ENCODE measurements around the gene ATXN1.
A peak's percentile ranks its signal among the peaks of the same experiment; 100 is the strongest.

ATXN1 gene

GRCh38 chr6:16742116-16742515, 19.1 kb downstream of the ATXN1 start:
- no peak for DNase-seq

DNA sequence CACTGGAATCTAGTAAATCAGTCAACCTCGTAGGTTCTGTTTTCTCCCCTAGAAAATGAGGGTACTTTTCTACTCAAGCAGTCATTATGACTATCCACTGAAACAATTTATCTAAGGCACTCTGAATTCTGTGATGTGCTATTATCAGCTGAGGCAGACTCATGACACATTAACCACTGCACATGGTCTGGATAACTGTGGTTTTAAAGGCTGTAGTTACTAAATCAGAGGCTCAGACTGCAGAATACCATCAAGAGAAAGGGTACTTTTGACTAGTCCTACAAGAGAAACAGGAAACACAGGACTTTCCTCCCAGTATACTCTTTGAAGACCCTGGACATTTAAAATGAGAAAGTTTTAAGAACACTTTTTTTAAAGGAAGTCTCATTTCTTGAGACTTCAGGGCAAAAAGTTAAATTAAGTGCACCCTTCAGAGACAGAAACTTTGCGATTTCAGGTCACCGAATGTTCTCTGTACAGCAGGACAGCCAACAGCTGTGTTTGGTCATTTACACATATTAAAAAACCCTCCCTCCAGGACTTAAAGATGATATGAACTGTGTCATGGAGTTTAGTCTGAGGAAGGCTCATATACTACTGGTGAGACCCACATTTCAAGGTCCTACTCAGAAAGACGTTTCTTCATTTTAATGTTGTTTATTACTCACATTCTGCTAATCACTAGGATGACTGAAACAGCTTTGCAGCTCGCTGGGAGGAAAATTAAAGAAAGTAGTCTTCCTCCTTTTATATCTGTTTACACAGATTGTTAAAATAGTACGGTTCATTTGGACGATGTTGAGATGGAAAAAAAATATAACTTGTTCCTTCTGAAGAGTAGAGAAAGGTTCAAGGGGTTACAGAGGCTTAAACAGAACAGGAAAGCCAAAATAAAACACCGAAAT, 19.9 kb downstream of the ATXN1 start:
- peak in 1 of 2 donors; percentile 43 for DNase-seq

- no peak for DNase-seq
These were observed 21.2 kb downstream of the ATXN1 start for GRCh38 chr6:16740097-16740496.

- DNase-seq = no peak
These were observed 21.9 kb downstream of the ATXN1 start for GRCh38 chr6:16739329-16739801.

DNA sequence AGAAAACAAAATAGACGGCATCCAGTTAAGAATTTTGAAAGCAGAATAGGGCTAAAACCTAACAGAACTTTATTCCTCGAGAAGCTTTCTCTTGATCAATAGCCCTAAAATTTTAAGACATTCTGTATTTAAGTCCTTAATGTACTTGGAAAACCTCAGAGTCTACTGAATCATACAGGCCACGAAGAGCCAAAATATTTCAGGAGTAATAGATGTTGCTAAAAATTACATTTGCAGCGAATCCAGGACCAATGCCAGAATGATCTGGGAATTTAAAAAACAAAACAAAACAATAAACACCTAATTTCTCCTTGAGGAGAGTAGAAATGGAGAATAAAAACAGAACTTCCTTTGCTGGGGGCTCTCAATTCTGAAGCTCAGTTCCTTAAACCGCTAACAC, 23.3 kb downstream of the ATXN1 start:
- no peak for DNase-seq

DNA sequence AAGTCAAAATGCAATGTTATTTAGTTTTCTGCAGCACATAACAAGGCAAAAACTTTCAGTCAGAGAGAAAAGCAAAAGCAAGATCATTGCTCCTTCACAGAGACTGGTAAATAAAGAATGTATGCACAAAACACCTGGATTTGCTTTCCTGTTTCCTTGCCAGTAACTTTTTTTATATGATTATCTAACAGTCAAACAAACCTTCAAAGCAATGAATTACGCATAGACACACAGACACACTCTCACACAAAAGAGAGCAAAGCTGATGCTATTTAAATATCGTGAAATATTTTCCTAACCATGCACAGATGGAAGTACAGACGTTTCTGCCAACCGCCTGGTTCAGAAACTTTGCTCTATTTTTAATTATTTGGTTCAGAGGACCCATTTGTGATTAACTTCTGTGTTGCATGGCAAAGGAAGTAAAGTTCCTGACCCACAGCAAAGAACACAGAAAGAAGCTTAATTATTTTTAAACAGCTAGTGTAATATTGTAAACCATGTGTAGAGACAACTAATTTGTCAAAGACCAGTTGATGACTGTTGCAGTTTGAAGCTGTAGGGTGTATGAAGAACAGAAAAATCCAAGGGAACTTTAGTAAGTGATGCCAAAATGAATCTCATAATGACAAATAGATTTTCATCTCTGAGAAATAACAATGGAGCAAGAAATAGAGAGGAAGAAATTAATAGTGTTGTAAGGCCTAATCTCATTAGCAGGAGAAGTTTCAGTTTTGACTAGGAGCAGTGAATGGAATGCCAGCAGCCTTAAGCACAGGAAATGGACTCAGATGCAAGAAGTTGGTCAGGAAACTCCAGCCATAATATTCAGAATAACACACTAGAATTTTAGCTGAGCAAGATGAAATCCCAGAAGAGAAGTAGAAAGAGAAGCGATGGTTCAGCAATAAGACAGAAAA, 24.1 kb downstream of the ATXN1 start:
- DNase-seq = no peak

- DNase-seq = no peak
These were observed 26.2 kb downstream of the ATXN1 start for GRCh38 chr6:16735014-16735413.

- DNase-seq = no peak
These were observed 28.2 kb downstream of the ATXN1 start for GRCh38 chr6:16733085-16733484.

DNA sequence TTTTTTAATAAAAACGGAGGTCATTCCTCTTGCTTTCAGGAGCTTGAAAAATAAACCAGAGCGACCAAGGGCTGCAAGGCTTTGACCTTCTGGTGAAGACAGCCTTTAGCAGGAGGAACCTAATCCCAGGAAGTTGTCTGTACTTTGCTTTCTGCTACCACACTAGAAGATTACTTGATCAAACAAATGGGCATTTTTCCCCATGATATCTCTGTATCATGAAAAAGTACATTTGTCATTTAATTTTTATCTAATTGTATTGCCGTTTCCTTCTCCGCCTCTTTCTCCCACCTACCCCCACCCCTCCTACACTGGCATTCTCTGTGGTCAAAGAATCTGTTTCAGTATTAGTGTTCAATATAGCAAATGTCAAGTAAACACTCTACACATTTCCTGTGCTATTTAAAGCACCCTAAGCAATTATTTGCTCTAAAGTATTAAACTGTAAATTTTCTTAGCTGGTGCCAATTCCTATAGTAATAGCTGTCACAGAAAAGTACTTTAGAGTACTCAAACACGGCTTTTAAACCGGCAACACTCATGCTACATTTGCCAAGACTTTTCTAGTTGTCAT, 29.7 kb downstream of the ATXN1 start:
- peak in 1 of 2 donors; percentile 64 for DNase-seq

DNA sequence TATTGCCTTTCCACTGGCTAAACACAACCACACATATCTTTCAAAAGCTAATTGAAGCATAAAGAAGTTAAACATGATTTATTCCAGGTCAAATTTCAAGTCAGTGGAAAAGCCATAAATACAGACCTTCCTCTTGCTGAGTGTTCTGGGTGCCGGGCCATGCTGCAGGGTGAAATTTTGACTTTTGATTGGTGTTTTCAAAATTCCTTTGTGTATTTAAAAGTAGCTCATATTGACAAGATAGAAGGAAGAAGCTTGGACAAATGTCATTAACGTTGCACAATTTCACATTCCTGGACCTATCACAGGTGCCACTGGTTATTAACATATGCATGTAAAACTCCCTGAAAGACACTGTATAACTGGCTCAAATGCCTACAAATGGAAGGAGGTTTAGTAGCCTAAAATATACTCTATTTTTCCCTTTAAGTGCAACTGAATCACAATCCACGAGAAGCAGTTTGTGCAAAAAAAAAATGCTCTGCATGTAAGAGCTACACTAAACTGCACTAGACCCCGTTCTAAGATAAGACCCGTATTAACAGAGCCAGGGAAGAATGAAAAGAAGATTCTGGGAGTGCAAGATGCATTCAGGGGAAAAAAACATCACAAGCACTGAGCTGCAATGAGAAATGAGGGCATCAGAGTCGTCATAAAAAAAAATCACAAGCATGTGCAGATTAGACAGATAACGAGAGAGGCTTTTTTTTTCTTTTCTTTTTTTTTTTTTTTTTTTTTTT, 30.4 kb downstream of the ATXN1 start:
- DNase-seq = peak in 1 of 2 donors; percentile 58

GRCh38 chr6:16729744-16730143, 31.5 kb downstream of the ATXN1 start:
- DNase-seq = no peak

DNA sequence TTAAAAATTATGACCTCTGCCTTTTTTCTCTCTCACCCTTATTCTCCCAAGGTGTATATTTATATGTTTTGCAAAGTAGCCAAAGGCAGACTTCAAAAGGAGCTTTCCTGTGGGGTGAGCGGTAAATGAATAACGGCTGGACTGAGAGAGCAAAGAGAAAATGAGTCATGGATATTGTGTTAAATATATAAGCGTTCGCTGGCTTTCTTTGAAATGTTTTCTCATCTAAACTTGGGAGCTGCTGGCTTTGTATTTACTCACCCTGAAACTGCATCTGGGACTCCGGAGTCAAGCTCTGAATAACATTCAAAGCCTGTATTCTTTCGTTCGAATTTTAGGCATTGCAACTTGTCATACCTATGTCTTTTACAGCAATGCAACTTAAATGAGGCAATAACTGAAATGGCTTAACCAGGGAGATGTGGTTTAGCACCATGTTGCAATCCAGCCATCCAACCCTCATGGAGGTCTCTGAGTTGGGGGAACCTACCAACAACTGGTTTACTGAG, 32.0 kb downstream of the ATXN1 start:
- DNase-seq = no peak

GRCh38 chr6:16728513-16729182, 32.6 kb downstream of the ATXN1 start:
- no peak for DNase-seq

DNA sequence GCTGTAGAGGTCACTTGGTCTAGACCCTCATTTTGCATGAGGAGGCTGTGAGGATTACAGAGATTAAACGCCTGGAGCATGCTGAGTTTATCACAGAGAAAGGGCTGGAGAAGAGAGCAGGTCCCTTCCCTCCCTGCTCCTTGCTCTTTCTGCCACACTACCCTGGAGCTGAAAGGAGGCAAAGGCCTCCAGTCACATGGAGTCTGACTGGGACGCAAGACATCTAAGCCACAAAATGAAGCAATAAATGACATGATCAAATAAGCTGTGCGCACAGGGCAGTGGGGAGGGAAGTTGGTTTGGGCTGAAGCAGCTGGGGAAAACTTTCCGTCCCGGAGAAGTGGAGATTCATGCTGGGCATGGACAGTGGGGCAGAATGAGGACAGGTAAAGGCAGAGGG, 33.3 kb downstream of the ATXN1 start:
- peak in 1 of 2 donors; percentile 18 for DNase-seq

DNA sequence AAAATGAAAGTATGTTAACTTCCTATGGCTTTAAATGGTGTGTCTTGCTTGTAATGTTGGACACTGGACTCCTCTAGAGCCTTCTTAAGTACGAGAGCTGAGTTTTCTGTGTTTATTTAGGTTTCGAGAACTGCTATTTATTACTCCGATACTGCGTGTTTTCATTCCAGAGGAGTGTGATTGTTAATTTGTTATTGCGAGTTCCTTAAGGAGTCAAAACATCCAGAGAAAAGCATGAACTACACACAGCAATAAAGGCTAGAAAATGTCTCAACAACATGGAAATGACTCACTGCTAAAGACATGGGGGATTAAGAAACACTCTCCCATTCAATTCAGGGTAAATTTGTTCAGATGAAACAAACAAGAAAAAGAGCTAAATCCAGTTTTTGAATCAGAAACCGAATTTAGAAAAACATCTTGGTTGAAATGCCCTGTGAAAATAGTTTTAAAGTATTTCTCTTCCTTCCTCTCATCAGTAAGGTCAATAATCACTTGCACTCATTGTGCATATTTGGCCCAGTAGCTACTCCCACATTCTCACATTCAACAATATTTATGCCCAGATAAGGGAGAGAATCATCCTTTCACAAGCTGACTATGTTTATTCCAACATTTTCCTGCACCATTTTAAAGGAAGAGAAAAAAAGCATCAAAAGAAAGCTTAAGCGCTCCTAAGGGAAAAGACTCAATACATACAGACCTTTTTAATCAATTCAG, 36.0 kb downstream of the ATXN1 start:
- DNase-seq = no peak

DNA sequence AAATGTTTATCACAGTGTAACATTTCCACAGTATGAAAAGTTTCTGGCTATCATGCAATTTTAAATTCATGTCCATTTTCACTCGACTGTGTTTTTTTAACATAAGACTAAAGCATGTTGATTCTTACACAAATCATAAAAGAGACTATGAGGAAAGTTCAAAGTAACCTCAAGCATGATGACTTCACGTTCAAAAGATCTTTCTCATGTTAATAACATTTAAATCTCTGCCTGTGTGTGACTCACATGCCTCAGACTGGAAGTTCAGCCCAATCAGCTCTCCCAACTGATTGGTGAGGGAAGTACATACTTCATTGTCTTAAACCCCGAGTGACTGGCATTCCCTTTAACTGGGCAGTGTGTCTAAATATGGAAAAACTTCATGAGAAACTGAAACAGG, 37.4 kb downstream of the ATXN1 start:
- no peak for DNase-seq

DNA sequence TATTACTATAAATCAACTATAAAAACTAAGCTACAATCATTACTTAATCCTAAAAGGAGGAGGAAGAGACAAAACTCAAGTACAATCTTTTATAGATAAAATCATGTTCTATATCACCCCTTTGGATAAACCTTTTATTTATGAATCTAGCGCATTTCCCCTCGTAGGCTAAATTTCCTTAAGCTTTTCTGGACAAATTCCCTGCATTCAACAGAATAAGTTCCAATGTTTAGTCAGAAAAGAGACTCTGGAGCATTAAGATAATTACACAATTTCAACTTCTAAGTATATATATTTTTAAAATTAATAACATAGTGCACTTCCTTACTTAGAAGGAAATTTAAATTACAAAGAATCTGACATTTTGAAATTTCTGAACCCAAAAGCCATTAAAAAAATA, 37.9 kb downstream of the ATXN1 start:
- no peak for DNase-seq

GRCh38 chr6:16722630-16723029, 38.6 kb downstream of the ATXN1 start:
- no peak for DNase-seq

- no peak for DNase-seq
These were observed 39.3 kb downstream of the ATXN1 start for GRCh38 chr6:16721977-16722376.

GRCh38 chr6:16720861-16721260, 40.4 kb downstream of the ATXN1 start:
- DNase-seq = no peak

DNA sequence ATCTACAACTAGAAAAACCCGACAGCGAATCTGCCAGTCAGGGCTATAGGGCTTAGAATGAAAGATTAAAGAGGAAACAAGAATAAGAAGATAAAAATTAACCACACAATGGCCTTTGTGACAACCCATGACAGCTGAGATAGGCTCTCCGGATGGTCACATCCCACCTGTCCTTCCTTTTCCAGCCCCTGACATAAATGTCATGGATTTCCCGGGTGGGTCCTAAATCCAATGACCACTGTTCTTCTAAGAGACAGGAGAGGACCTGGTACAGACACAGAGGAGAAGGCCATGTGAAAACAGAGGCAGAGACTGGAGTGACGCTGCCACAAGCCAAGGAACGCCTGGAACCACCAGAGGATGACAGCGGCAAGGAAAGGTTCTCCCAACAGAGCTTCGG, 41.8 kb downstream of the ATXN1 start:
- DNase-seq = no peak

Data from CD4-positive, alpha-beta T cell treated with Interferon alpha-2 for 1 hour (primary cell).